GM21360 (cell line): ENCODE measurements around the gene CCDC184.
A peak's percentile ranks its signal among the peaks of the same experiment; 100 is the strongest.

Source experiments
- ATAC-seq: cut with Tn5 transposase; IDR thresholded peaks from one replicate; pipeline ENCODE4 v1.9.1; 2021; ENCODE audit warnings: mild to moderate bottlenecking, moderate library complexity; ENCODE audit not compliant: unreplicated experiment

Gene CCDC184

DNA sequence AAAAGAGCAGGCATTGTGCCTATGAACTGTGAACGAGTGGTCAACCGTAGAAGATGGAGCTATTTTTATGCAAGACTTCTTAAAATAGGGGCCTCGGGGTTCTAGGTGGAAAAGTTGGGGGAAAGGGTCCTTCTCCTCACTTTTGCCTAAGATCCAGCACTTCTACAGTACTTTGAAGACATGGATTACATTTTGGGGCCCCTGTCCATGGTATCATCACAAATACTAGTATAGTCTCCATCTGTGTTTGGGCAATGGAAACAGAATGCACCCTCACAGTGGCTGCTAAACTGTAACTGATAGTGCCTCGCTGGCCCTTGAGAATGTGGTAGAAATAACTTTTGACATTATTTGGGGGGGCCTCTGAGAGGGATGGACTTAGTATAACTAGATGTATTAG is 5.5 kb upstream of the CCDC184 start:
- ATAC-seq: no peak

DNA sequence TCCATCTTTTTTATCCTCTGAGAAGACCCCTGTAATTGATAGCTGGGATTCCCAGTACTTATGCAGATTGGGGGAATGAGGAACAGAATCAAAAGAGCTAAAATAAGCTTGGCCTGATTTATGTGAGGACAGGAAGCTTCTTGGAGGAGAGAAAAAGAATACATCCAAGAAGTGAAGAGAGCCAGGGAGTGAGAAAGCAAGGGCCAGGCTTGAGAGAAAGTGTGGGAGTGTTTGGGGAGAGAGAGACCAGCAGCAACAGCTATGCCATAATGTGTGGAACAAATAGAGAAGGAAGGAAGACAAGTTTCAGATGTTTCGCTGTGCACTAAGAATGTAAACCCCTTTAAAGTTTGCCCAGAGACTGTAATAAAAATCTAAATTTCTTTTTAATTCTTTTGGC is 4.0 kb upstream of the CCDC184 start:
- ATAC-seq: no peak

DNA sequence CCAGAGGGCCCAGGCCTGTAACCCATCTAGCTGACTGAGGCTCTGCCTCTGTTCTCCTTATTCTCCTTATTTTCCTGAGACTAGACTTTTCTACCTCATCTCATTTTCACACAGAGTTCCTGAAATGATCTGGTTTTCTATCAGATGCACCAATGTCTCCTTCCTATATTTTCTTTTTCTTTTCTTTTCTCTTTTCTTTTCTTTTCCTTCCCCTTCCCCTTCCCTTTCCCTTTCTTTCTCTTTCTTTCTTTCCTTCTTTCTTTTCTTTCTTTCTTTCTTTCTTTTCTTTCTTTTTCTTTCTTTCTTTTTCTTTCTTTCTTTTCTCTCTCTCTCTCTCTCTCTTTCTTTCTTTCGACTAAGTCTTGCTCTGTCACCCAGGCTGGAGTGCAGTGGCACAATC is 3.0 kb upstream of the CCDC184 start:
- no peak for ATAC-seq

DNA sequence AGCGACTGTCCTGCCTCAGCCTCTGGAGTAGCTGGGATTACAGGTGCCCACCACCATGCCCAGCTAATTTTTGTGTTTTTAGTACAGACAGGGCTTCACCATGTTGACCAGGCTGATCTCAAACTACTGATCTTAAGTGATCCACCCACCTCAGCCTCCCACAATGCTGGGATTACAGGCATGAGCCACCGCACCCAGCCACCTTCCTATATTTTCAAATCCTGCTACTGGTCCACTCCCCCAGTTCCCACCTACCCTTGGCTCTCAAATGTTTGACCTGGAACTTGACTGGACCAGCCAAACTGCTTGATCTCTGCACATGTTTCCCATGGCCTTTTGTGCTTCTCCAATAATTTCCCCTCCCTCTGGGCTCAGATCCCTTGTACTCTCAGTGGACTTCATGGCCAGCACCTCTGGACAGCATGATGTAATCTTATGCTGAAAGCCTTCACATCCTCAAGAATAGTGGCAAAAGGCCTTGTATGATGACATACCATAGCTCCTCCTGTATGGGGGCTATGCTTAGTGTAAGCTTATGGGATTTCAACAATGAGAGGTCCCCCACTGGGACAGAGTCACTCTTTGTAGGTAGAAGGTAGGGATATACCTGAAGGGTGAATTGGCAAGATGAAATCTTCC is 2.5 kb upstream of the CCDC184 start:
- no peak for ATAC-seq

DNA sequence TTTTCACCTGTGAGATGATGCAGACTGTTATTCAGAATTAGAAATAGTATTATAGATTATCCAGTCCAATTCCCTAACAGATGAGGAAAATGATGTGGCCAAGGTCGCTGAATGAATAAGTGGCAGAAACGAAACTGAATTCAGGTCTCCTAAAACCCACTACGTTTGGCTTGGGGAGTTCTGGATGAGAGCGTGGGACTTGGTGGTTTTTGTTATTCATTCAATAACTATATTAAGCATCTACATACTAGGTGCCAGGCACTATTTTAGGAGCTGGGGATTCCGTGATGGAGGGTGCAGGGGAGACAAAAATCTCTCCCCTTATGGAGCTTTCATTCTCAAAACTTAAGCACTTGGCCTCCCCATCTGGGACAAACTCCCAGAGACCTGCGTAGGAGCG is 813 bp upstream of the CCDC184 start:
- ATAC-seq: no peak

DNA sequence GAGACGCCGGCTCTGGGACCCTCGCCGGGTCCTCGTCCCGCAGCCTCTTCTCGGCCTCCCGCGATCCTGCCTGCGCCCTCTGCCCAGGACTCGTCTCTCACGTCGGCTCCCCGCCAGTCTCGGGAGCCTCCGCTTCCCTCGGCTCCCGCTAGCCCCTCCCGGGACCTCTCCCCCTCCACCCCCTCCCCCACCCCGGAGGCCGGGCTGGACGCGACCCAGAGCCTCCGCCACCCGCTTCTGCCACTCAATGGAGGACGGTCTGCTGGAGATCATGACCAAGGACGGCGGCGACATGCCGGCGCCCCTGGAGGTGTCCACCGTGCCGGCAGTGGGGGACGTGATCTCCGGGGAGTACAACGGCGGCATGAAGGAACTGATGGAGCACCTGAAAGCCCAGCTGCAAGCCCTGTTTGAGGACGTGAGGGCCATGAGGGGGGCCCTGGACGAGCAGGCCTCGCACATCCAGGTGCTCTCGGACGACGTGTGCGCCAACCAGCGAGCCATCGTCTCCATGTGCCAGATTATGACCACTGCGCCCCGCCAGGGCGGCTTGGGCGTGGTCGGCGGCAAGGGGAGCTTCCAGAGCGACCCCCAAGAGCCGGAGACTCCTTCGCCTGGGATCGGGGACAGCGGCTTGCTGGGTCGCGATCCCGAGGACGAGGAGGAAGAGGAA is 568 bp downstream of the CCDC184 start:
- ATAC-seq: no peak

DNA sequence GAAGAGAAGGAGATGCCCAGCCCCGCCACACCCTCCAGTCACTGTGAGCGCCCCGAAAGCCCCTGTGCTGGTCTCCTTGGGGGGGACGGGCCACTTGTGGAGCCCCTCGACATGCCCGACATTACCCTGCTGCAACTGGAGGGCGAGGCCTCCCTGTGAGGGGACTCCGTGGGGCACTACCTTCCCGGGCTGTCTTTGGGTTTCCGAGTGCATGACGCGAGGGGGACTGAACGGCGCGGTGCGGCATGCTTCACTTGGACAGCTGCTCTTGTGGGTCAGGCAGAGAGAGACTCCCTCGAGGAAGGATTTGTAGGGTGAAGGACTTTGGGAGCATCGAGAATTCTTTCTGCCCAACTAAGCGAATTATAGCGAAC is 1.1 kb downstream of the CCDC184 start:
- ATAC-seq: no peak

DNA sequence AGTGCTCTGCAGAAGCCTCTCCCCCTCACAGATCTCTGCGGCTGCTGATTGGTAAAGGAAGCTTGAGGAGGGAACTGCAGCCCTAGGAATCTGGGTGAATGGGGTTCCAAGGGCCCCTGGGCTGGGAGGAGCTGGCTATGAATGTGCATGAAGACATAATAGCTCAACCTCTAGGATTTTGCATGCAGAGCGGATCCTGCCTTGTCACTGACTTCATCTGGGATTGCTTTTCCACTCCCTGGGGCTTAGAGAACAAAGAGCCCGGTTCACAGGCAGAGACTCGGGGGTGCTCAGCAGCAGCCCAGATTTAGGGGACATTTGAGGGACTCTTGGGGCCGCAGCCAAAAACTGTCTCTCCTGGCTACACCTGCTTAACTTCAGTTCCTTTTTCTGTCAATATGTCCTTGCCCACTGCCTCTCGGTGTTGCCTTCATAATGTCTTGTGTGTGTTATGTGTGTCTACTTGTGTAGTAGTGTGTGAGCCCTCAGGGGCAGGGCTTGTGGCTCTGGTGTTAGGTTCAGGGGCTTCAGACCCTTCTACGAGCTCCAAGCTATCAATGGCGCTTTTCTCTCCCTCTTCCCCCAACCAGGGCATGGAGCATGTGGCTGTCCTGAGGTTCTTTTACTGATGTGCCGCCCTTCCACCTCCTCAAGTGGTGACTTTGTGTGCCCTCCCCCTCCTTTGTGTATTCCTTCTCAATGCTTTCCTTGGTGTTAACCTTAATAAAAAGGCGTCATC is 1.9 kb downstream of the CCDC184 start:
- no peak for ATAC-seq

DNA sequence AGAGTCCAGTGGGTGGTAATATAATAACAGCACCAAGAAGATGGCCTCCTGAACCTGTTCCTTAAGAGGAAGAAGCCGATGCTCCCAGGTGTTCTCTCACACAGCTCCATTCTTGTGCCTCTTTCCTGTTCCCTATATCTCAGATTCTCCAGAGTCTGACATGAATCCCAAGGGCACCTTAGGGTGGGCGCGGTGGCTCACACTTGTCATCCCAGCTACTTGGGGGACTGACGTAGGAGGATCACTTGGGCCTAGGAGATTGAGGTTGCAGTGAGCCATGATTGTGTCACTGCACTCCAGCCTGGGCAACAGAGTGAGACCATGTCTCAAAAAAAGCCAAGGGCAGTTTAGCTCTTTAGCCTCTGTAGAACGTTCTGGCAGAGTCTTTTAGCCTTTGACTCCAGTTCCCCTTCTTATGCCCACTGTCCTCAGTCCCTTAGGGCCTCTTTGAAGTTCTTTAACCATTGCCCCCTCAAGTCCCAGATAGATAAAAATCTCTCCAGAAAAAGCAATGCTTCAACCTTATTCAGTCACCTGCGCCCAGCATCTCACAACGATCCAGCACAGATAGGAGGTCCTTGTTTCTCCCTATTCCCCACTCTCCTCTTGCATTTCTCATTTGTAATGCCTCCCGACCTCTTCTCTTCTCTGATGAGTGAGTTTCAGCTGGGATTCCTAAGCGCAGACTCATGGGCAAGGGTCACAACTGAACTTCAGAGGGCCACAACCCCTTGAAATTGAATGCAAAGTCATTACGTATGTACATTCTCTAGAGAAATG is 4.7 kb downstream of the CCDC184 start:
- ATAC-seq: no peak

DNA sequence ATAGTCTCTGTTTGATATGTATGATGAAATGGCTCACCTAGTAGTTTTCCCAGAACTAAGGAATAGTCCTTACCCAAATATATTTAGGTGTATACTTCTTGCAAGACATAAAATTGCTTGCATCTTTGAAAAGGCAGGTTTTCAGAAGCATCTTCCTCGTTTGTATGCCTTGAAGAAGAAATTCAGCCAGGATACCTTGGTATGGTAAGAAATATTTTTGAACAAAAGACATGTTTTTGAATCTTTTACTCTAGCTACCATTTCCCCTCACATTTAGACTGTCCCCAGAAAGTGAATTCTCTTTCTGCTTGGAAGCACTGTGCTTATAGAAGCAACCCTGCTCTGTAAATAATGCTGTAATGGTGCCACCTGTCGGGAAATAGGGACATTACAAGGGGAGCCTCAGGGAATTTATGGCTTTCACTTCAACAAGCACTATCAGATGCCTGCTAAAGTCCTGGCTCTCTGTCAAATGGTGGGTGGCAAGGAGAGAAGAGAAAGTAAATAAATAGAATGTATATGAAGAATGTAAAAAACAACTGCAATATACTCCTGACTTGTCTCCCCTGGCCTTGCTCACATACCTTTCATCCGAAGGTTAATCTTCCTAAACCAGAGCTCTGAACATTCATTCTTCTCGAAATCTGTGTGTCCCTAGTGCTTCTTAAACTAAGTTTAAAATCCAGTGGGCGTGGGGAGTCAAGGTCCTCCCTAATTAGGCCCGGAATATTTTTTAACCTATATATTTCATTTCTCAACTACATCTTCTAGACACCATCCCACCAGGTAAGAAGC is 6.1 kb downstream of the CCDC184 start:
- ATAC-seq: no peak

DNA sequence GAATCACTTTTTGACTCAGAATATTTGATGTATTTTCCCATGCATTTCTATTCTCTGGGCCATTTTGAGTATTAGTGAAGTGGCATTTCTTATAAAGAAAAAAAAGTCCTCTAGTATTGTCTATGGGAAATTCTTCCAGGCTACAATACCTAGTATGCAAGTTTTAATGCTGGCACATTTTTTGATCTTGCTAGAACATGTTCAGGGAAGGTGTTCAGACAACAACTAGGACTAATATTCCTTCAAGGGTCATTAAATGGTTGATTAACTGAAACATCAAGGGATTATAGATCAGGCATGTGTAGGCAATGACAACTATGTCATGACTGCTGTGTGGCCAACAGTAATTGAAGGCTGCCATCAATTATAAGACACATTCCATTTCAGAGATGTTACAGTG is 7.7 kb downstream of the CCDC184 start:
- no peak for ATAC-seq

DNA sequence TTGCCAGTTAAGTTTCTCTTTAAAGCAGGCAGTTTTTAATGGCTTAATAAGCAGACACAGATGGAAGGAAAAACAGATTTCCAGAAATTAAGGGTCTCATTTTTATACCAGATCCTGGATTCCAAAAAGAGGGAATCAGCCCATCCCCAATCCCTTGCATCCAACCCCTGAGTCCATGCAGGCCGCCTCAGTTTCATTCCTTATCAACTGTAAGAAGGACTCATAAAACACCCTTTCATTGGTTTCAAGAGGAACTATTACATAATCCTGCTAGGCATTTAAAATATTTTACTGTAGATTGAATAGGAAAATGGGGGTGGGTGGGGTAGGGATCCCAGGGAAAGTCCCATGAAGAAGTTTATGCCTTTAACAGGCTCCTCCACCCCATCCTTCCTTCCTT is 9.4 kb downstream of the CCDC184 start:
- no peak for ATAC-seq

DNA sequence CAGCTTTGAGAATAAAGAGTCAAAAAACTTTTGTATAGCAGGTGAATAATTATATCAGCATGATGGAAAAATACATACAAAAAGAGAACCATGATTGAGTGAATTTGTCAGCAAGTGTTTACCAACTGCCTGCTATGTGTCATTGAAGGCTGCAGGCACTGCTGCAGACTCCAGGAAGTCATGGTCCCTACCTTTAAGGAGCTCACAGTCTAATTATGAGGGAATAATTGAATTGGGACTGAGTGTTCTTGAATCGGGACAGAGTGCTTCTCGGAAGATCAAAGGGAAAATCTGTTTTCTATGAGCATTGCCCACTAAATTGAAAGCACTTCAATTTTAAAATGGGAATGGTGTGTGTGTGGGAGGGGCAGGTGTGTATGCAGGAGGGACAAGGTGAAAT is 10.2 kb downstream of the CCDC184 start:
- ATAC-seq: no peak

DNA sequence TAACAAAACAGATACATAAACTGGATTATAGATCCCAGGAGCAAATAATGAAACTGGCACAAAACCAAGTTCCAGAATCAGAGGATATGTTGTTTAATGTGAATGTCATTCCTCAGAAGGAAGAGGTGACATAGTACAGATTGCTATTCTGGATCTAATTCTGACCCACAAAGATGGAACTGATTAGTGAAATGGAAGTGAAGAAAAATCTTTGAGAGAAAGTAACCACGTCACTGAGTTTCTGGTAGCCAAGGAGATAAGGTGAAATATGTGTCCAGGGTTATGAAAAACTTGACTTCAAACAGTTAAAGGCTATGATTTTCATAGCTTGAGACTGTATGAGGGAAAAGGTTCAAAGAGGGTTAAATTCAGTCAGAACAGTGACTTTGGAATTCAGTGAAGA is 11.4 kb downstream of the CCDC184 start:
- no peak for ATAC-seq

DNA sequence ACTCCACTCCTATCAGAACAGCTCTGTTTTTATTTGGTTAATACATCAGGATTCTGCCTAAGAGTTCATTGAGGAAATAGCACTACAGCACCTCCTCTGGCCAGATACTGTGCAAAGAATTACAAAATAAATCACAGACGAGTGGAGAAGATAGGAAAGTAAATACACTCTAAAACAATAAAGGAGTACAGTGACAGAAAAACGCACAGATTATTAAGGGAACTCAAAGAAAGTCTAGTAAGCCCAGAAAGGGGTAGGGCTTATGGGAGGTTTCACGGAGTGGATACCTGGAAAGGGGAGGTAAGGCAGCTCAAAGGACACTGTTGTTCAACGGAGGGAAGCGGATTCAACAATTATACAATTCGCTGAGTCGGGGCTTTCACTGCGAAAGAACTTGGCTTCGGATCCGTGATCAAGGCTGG is 14.1 kb downstream of the CCDC184 start:
- peak; percentile 14 for ATAC-seq

DNA sequence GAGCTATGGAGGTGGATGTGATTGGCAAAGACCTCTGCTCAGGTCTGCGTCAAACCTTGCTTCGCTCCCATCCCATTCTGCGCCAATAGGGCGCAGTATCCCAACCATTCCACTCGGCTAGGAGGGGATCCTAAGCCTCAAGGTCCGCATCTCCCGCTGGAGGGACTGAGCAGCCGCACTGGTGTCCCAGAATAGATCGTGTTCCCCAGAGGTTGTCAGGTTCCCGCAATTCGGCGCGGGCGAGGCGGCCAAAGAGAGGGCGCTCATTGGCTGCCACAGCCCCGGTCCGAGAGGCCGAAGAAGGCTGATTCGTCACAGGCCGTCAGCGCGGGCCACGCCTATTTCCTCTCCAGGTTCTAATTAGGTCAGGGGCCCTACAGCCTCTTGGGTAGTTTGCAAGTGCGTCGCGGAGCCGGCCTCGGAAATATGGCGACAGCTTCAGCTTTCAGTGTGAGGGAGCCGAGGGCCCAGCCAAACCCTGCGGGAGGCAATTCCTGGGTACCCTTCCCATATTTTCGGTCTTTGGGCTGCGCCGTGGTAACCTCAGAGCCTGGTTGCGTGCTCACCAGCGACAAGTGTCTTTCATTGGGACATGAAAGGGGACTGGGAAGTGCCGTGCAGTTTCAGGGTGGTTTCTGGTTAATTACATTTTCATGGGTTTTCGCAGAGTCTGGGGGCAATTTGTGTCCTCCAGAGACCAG is 14.7 kb downstream of the CCDC184 start:
- peak; percentile 99 for ATAC-seq

DNA sequence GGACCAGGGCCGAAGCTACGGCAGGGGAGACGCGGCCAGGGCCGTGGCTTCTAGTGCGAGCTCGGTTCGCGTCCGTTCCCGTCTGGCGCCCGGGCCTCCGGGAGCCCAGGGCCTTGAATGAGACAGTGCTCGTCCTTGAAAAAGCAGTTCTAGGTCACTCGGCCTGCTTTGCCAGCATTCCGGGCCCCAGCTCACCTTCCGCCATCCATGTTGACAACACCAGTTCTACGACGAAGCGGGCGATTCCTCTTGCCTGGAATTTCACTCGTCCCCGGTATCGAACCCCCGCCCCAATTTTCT is 15.2 kb downstream of the CCDC184 start:
- no peak for ATAC-seq

DNA sequence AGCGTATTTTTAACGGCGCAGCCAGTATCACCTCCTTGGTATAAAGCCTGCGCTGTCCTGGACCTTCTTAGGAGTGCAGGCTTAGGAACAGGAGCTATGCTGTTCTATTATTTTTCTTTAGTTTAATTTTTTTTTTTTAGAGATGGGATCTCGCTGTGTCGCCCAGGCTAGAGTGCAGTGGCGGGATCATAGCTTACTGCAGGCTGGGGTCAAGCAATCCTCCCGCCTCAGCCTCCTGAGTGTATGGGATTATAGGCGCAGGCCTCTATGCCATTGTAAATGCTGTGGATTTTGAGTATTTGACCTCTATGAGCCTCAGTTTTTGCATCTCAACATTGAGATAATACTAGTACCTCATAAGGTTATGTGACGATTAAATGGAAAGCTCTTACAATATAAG is 15.5 kb downstream of the CCDC184 start:
- no peak for ATAC-seq

DNA sequence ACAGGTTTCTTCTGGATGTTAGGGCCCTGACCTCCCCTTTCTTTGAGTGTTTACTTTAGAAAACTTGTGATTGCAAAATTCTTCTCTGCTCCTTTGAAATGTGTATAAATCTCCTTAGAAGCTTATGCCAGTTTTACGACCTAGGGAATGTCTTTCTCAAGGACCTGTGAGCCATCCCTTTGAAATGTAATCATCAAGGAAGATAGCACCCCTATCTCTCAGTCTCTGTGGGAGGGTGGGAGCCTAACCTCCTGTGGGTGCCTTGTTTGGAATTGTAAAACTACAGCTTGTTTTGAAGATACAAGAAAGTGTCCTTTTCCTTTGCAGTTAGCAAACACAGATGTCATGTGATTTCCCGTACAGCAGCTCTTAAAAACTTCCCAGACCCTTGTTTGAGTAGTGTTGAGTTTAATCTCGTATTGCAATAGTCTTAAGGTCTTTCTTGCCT is 16.4 kb downstream of the CCDC184 start:
- ATAC-seq: no peak

DNA sequence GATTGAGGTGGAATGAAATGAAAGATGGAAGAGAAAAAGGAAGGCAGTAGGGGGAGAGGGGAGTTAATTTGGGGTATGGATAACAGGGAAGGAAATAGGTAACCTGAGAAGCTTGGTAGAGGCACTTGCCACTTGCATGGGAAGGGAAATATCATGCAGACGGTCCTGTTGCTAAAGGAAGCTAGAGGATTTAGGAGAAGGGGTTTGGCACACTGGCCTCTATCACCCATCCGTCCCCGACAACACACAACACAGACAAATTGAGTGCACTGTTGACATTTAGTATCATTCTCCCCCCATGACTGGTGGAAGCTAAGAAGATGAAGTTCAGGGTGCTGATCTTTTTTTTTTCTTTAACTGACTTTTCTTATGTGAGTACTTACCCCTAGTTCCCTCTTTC is 17.6 kb downstream of the CCDC184 start:
- ATAC-seq: no peak
